IMR-90 (cell line): Measurements from ENCODE around the gene RDH13.

ENCODE experiments used
- CEBPB ChIP-seq: IDR thresholded peaks from 2 replicates; pipeline ENCODE4 v1.6.1; 2012; ENCODE audit warnings: low read depth, low read length, improper control_type of control experiment
- CHD1 ChIP-seq: IDR thresholded peaks from 2 replicates; pipeline ENCODE4 v1.6.1; 2012; ENCODE audit warnings: low read depth, low read length, improper control_type of control experiment
- MAFK ChIP-seq: IDR thresholded peaks from 2 replicates; pipeline ENCODE4 v1.6.1; 2012; ENCODE audit warnings: low read depth, low read length, improper control_type of control experiment
- MXI1 ChIP-seq: IDR thresholded peaks from 2 replicates; pipeline ENCODE4 v1.6.1; 2012; ENCODE audit warnings: low read depth, mild to moderate bottlenecking, low read length, moderate library complexity, borderline replicate concordance
- POLR2A ChIP-seq: IDR thresholded peaks from 2 replicates; pipeline ENCODE4 v1.6.1; 2012; ENCODE audit warnings: mild to moderate bottlenecking, low read depth, low read length
- RCOR1 ChIP-seq: IDR thresholded peaks from 2 replicates; pipeline ENCODE4 v1.6.1; 2012; ENCODE audit warnings: mild to moderate bottlenecking, low read length, improper control_type of control experiment; ENCODE audit not compliant: insufficient replicate concordance
- RFX5 ChIP-seq: IDR thresholded peaks from 2 replicates; pipeline ENCODE4 v1.8.0; 2012; ENCODE audit warnings: low read depth, mild to moderate bottlenecking, low read length, moderate library complexity
- SMC3 ChIP-seq: fragments of 150-350 bp; IDR thresholded peaks from 2 replicates; pipeline ENCODE4 v1.6.1; 2016; ENCODE audit warnings: low read depth, mild to moderate bottlenecking, antibody characterized with exemption, low read length, moderate library complexity
- TF ChIP-seq, protein P1 (sequence below): conservative IDR thresholded peaks from 2 replicates; pipeline ENCODE4 v1.5.1; 2012; ENCODE audit warnings: mild to moderate bottlenecking, low read depth, low read length, improper control_type of control experiment
- TF ChIP-seq, protein P2 (sequence below): fragments of 150-350 bp; IDR thresholded peaks from 2 replicates; pipeline ENCODE4 v1.6.1; 2017; ENCODE audit warnings: mild to moderate bottlenecking, antibody characterized with exemption, low read length, low read depth
- TF ChIP-seq, protein P3 (sequence below): fragments of 150-350 bp; IDR thresholded peaks from 2 replicates; pipeline ENCODE4 v1.6.1; 2016; ENCODE audit warnings: low read depth, mild to moderate bottlenecking, low read length, moderate library complexity, borderline replicate concordance

DNA sequence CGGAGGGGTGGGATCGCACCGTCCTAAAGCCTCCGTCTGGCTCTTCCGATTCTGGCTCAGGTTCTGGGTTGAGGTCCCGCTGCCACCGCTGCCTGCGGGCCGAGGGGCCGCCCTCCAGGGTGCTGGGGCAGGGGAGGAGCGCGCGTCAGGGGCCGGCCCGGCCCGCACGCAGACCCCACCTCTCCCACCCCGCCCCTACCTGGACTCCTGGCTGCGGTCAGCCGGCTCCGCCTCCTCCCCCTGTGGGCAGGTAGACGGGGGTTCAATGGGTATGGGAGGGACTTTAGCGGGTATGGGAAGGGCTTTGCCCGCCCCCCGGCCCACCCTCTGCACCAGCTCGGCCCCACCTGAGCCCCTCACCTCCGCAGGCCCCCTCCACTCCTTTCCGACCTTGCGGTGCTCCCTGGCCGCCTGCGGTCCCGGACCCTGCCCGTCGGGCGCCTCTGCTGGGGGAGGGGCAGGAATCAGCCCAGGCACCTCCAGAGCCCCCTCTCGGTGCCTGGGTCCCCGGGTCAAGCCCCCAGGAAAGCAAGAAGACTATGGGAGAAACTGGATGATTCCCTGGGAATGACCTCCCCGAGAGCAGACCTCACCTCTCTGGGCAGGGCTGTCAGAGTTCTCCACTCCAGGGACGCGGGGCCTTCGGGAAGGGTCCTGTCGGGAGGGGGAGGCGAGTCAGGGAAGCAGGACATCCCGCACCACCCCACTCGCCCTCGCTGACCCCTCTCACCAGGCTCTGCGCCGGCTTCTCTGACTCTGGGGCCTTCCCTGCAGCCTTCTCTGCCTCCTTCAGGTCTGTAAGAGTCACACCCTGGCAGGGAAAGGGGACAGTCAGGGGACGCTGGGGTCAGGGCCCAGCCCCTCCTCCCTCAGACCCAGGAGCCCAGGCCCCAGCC is 29.7 kb upstream of the RDH13 start:
- TF ChIP-seq MXI1 (no peak), RCOR1 (no peak), SMC3 (no peak), MAFK (no peak), POLR2A (no peak), CEBPB (no peak), CHD1 (no peak), RFX5 (no peak)
- TF ChIP-seq, protein P1, sequence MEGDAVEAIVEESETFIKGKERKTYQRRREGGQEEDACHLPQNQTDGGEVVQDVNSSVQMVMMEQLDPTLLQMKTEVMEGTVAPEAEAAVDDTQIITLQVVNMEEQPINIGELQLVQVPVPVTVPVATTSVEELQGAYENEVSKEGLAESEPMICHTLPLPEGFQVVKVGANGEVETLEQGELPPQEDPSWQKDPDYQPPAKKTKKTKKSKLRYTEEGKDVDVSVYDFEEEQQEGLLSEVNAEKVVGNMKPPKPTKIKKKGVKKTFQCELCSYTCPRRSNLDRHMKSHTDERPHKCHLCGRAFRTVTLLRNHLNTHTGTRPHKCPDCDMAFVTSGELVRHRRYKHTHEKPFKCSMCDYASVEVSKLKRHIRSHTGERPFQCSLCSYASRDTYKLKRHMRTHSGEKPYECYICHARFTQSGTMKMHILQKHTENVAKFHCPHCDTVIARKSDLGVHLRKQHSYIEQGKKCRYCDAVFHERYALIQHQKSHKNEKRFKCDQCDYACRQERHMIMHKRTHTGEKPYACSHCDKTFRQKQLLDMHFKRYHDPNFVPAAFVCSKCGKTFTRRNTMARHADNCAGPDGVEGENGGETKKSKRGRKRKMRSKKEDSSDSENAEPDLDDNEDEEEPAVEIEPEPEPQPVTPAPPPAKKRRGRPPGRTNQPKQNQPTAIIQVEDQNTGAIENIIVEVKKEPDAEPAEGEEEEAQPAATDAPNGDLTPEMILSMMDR: no peak
- TF ChIP-seq, protein P2, sequence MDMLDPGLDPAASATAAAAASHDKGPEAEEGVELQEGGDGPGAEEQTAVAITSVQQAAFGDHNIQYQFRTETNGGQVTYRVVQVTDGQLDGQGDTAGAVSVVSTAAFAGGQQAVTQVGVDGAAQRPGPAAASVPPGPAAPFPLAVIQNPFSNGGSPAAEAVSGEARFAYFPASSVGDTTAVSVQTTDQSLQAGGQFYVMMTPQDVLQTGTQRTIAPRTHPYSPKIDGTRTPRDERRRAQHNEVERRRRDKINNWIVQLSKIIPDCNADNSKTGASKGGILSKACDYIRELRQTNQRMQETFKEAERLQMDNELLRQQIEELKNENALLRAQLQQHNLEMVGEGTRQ: no peak
- TF ChIP-seq, protein P3, sequence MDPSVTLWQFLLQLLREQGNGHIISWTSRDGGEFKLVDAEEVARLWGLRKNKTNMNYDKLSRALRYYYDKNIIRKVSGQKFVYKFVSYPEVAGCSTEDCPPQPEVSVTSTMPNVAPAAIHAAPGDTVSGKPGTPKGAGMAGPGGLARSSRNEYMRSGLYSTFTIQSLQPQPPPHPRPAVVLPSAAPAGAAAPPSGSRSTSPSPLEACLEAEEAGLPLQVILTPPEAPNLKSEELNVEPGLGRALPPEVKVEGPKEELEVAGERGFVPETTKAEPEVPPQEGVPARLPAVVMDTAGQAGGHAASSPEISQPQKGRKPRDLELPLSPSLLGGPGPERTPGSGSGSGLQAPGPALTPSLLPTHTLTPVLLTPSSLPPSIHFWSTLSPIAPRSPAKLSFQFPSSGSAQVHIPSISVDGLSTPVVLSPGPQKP: no peak
